Iris pigment epithelial cell (primary cell): Measurements from ENCODE around the gene TMEM135.

Experiments
- DNase-seq: peaks from one replicate; pipeline ENCODE4 v3.0.0-alpha.2; 2011; ENCODE audit warnings: low read depth

Gene TMEM135

GRCh38 chr11:87353771-87354345 lies 316.1 kb downstream of the TMEM135 start:
- DNase-seq, result no peak

- no peak for DNase-seq
Observed at GRCh38 chr11:87355596-87355995, 317.9 kb downstream of the TMEM135 start.

- DNase-seq, result no peak
Observed at GRCh38 chr11:87356428-87356827, 318.7 kb downstream of the TMEM135 start.

- no peak for DNase-seq
Observed at GRCh38 chr11:87358461-87358860, 320.7 kb downstream of the TMEM135 start.

GRCh38 chr11:87359401-87359800 lies 321.7 kb downstream of the TMEM135 start:
- no peak for DNase-seq

- DNase-seq, result no peak
Observed at GRCh38 chr11:87361891-87362290, 324.2 kb downstream of the TMEM135 start.

GRCh38 chr11:87366346-87366745 lies 328.6 kb downstream of the TMEM135 start:
- DNase-seq, result no peak

- DNase-seq, result no peak
Observed at GRCh38 chr11:87366763-87367405, 329.1 kb downstream of the TMEM135 start.

- DNase-seq, result no peak
Observed at GRCh38 chr11:87368151-87368550, 330.4 kb downstream of the TMEM135 start.

- no peak for DNase-seq
Observed at GRCh38 chr11:87368858-87369480, 331.2 kb downstream of the TMEM135 start.

GRCh38 chr11:87369888-87370287 lies 332.2 kb downstream of the TMEM135 start:
- DNase-seq, result no peak

- DNase-seq, result no peak
Observed at GRCh38 chr11:87372065-87372464, 334.3 kb downstream of the TMEM135 start.
